GM12864 (cell line): ENCODE data around the gene ARMC7.
"Not testable (repeated sequence)": the region's sequence is repeated elsewhere in the genome, so short reads cannot be mapped to it uniquely, and the experiment has no call there.

Experiments
- DNase-seq: peaks from one replicate; pipeline ENCODE4 v3.0.0-alpha.2; 2011; ENCODE audit warnings: low read depth
- H3K4me3 ChIP-seq: 2 replicates; pipeline ENCODE4 v1.5.1; 2011; ENCODE audit warnings: mild to moderate bottlenecking, low read depth, low read length, control low read depth
- TF ChIP-seq, protein P1 (sequence below): IDR thresholded peaks from 2 replicates; pipeline ENCODE4 v1.5.1; 2011; ENCODE audit warnings: low read depth, mild to moderate bottlenecking, moderate library complexity, low read length, control low read depth, inconsistent platforms; ENCODE audit errors: missing control alignments

ARMC7 gene

DNA sequence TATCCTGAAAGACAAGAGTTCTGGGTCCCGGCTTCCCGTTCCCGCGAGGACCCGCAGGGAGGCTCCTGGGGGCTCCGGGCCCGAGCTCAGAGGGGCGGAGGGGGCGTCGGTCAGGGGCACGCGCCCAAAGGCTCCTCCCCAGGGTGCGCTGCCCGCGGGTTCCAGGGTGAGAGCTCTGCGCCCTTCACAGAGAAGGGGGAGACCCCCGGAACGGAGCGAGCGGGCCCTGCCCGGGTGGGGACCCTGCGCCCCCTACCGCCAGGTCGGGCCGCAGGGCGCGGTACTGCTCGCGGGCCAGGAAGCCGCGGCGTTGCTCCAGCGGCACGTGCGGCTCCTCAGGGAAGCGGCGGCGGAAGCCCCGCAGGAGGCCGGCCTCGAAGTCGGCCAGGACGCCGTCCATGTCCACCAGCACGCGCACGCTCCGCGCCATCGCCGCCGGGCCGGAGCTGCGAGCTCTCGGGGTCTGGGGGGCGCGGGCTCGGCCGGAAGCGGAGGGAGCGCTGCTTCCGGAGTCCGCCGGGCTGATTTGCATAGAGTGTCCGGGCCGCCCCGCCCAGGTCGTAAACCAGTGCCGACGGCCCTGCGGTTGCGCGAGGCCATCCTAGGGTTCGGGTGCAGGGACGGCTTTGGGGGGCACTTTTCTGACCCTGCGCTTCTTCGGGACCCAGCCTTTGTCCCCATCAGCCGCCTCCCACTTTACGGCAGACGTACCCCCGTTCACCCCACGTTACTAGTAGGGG lies 21.7 kb downstream of the ARMC7 start, which contains the start of gene NT5C:
Gene NT5C (minus strand): TSS at position 465 of the 740 bp plus-strand sequence. CDS start 35 bp downstream, at position 430.
- TF ChIP-seq, protein P1, sequence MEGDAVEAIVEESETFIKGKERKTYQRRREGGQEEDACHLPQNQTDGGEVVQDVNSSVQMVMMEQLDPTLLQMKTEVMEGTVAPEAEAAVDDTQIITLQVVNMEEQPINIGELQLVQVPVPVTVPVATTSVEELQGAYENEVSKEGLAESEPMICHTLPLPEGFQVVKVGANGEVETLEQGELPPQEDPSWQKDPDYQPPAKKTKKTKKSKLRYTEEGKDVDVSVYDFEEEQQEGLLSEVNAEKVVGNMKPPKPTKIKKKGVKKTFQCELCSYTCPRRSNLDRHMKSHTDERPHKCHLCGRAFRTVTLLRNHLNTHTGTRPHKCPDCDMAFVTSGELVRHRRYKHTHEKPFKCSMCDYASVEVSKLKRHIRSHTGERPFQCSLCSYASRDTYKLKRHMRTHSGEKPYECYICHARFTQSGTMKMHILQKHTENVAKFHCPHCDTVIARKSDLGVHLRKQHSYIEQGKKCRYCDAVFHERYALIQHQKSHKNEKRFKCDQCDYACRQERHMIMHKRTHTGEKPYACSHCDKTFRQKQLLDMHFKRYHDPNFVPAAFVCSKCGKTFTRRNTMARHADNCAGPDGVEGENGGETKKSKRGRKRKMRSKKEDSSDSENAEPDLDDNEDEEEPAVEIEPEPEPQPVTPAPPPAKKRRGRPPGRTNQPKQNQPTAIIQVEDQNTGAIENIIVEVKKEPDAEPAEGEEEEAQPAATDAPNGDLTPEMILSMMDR, result peak; percentile 67
- no peak for DNase-seq
- peak within 1 kb of the TSS; percentile 82 for H3K4me3 ChIP-seq

DNA sequence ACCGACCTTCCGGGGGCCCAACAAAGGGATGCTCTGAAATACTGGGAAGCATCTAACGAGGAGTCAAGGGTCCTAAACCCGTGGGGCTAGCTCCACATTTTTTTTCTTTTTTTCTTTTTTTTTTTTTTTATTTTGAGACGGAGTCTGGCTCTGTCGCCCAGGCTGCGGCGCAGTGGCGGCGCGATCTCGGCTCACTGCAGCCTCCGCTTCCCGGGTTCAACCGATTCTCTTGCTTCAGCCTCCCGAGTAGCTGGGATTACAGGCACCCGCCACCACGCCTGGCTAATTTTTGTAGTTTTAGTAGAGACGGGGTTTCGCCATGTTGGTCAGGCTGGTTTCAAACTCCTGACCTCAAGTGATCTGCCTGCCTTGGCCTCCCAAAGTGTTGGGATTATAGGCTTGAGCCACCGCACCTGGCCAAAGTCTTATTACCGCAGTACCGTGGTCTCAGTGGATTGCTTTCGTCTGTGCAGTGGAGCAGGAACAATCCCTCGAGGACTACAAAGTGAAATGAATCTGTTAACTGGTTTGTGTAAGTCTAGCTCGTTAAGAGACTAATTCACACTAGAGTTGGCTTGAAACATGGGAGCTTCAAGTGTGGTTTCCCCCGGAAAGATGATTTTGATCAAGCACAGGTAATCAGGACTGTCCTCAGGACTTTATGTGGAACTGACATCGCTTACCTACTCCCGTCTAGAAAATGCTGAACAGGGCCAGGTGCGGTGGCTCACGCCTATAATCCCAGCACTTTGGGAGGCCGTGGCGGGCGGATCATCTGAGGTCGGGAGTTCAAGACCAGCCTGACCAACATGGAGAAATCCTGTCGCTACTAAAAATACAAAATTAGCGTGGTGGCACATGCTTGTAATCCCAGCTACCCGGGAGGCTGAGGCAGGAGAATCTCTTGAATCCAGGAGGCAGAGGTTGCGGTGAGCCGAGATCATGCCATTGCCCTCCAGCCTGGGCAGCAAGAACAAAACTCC lies 22.5 kb downstream of the ARMC7 start:
- H3K4me3 ChIP-seq, result peak overlapping the region; percentile 82
- DNase-seq, result not testable (repeated sequence)

DNA sequence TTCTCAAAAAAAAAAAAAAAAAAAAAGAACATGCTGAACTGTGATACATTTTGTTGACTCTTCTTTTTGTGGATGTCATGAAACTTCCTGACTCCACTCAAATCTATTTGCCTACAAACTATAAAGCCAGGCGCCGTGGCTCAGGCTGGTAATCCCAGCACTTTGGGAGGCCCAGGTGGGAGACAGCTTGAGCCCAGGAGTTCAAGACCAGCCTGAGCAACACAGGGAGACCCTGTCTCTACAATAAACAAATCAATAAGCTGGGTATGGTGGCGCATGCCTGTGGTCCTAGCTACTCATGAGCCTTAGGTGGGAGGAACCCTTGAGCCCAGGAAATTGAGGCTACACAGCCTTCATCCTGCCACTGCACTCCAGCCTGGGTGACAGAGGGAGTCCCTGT lies 23.2 kb downstream of the ARMC7 start:
- no peak overlapping the region for H3K4me3 ChIP-seq
- no peak for DNase-seq
- TF ChIP-seq, protein P1, result no peak

DNA sequence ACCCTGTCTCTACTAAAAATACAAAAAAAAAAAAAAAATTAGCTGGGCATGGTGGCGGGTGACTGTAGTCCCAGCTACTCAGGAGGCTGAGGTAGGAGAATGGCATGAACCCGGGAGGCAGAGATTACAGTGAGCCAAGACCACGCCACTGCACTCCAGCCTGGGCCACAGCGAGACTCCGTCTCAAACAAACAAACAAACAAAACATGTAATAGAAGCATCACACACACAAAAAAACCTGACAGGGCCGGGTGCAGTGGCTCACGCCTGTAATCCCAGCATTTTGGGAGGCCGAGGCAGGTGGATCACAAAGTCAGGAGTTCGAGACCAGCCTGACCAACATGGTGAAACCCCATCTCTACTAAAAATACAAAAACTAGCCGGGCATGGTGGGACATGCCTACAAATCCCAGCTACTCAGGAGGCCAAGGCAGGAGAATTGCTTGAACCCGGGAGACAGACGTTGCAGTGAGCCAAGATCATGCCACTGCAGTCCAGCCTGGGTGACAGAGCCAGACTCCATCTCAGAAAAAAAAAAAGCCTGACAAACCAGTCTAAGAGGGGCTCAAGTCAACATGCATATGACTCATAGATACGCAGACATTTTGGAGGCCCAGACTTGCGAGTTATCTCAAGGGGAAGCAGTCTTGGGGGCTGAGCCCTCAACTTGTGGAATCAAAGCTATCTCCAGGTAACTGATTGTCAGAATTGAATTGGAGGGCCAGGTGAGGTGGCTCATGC lies 24.0 kb downstream of the ARMC7 start:
- not testable (repeated sequence) for DNase-seq, H3K4me3 ChIP-seq

DNA sequence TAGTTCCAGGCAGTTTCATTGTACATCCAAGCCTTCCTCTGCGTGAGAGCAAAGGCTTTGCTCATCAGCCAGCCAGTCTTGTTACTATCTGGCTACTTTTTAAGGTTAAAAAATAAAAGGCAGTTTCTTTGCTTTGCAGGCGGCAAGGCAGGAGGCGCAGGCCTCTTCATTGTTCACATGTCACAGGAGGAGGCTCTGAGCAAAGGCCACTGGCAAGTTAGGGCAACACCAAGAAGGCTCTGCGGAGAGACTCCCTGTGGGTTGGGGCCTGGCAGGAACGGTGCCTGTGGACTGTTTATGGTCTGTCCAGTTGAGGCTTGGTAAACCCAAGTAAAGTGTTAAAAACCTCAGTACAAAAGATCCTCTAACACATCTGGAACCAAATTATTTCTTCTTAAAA lies 25.7 kb downstream of the ARMC7 start:
- H3K4me3 ChIP-seq, result no peak overlapping the region
- no peak for DNase-seq
- TF ChIP-seq, protein P1, result no peak

DNA sequence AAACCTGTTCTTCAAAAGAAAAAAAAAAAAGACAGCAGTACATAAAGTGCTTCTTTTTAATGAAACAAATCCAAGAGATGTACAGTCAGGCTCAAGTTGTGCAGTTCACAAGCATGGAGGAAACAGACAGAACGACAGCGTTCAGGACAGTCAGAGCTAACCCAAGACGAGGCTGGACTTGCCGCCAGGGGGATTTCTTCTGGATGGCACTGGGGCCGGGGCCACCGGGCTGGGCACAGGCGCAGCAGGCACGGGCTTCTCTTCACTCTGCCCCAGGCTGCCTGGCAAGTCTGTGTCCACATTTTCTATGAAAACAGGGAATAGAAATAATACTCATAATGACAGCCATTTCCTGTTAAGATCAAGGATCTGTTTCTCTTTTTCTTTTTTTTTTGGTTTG lies 26.2 kb downstream of the ARMC7 start:
- no peak overlapping the region for H3K4me3 ChIP-seq
- TF ChIP-seq, protein P1, result no peak
- no peak for DNase-seq

DNA sequence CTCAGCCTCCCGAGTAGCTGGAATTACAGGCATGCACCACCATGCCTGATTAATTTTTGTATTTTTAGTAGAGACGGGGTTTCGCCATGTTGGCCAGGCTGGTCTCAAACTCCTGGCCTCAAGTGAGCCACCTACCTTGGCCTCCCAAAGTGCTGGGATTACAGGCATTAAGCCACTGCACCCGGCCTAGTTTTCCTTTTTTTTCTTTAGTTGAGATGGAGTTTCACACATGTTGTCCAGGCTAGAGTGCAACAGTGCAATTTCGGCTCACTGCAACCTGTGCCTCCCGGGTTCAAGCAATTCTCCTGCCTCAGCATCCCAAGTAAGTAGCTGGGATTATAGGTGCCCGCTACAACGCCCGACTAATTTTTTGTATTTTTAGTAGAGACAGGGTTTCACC lies 28.0 kb downstream of the ARMC7 start:
- not testable (repeated sequence) for DNase-seq, H3K4me3 ChIP-seq

DNA sequence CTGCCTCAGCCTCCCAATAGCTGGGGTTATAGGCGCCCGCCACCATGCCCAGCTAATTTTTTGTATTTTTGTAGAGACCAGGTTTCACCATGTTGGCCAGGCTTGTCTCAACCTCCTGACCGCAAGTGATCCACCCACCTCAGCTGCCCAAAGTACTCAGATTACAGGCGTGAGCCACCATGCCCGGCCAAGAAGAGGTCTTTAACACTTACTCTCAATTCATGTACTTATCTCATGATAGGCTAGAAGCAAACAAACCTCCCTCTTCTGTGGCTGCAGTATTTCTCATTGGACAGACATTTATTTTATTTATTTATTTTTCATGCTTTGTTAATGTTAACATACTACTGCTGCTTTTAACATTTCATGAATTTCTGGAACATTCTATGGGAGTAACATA lies 28.8 kb downstream of the ARMC7 start:
- no peak overlapping the region for H3K4me3 ChIP-seq
- TF ChIP-seq, protein P1, result no peak
- DNase-seq, result no peak
